IPS DF 4.7 (cell line): ENCODE data around the gene PCDH9.

Source experiments
- DNase-seq: peaks from one replicate; pipeline ENCODE4 v3.0.0-alpha.2; 2013; ENCODE audit warnings: low spot score; ENCODE audit errors: extremely low read depth

The PCDH9 gene

GRCh38 chr13:66974174-66974573 is 256.0 kb downstream of the PCDH9 start:
- no peak for DNase-seq

DNA sequence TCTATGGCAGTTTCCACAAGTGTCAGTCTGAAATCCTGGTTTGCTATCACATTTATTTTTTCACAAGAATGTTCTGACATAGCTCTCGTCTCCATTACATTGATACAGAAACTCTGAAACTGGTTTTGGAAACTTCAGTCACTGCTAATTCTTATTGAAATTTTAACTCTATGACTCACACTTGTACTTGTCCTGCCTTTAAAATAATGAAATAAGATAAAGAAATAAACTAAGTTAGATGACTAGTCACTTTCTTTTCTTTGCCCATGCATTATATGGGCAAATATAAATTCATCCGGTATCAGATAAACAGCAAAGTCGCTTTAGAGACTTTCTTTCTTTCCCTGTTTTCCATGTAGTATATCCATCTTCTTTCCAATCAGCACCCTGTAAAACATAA is 257.5 kb downstream of the PCDH9 start:
- no peak for DNase-seq

DNA sequence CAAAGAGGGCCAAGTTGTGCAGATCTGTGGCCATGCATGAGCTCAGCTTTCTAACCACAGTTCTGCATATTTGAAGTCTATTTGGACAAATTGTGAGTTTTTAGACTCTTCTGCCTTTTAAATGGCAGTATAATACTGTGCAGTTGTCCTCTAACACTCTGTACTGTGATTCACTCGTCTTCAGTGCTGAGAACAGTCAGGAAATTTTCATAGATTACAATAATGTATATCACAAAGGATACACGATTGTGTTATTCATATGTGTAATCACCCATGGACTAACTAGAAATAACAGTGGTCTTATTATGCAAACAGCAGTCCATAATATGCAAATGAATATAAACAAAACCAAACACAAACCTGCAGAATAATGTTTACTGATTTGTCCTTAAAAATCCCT is 259.1 kb downstream of the PCDH9 start:
- DNase-seq: no peak

GRCh38 chr13:66969291-66969690 is 260.8 kb downstream of the PCDH9 start:
- no peak for DNase-seq

DNA sequence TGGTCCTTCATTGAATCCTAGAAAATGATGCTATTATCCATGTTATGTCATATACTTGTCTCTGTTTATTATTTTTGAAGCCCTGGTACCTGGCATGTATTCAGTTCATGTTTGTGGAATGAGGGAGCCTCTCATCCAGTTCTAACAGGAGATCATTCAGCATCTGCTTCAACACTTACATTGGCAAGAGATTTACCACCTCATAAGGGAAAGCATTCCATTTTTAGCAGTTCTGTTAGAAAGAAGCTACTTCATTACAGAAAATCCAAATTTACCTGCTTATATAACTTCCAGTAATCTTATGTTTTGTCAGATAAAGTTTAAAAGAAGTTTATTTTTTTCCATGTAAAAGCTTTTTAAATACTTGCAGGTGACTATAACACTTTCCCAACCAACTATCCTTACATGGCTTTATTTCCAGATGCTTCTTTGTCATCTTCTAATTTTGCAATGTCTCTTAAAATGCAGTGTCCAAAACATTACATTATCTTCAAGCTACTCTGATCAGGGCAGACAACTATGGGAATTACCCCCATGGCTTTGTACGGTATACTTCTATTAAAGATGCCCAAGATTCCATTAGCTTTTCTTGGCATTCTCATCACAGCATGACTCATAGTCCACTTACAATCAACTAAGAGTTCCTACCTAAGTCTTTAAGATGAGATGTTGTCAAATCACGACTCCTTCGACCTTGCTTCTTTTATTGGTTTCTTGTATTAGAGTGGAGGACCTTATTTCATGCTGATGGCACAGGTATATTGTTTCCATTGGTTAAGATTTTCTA is 262.1 kb downstream of the PCDH9 start:
- no peak for DNase-seq

- DNase-seq: no peak
Observed at GRCh38 chr13:66965181-66965580, 265.0 kb downstream of the PCDH9 start.

- no peak for DNase-seq
Observed at GRCh38 chr13:66962953-66963352, 267.2 kb downstream of the PCDH9 start.

DNA sequence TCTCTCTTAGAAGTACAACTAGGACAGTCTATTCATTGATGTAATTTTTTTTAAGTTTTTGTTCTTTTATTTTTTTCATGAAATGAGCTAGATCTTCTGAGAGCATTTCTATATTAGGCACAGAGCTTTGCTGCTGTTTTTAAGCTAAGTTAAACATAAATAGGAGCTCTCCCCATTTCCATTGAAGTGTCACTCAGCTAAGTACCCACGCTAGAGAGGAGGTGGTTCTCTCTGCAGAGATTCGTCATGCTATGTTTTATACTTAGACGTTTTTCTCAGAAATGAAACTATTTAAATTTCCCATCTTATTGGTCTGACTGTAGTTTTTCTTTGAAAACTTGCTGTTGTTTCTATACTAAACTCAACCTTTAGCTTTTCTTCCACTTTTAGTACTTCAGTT is 271.5 kb downstream of the PCDH9 start:
- no peak for DNase-seq

GRCh38 chr13:66952507-66952906 is 277.6 kb downstream of the PCDH9 start:
- DNase-seq: no peak

GRCh38 chr13:66951426-66951825 is 278.7 kb downstream of the PCDH9 start:
- no peak for DNase-seq

GRCh38 chr13:66950666-66951065 is 279.5 kb downstream of the PCDH9 start:
- DNase-seq: no peak

- DNase-seq: no peak
Observed at GRCh38 chr13:66948910-66949309, 281.2 kb downstream of the PCDH9 start.

DNA sequence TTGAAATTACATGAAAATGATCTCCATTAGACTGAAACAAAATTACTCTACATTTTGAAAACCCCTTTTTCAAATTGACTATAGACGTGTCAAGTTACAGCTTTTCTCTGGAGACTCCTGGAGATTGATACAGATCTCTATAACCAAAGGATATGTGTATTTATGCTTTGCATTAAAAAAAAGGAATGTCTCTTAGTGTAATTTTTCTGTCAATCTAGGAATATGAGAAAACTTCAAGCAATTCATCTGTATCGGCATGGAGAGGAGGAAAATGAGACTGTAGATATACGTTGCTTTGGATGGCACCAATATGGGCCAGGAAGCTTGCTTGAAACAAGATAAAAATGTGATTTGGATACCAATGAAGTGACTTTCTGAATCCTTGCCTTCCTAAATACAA is 286.6 kb downstream of the PCDH9 start:
- DNase-seq: no peak

DNA sequence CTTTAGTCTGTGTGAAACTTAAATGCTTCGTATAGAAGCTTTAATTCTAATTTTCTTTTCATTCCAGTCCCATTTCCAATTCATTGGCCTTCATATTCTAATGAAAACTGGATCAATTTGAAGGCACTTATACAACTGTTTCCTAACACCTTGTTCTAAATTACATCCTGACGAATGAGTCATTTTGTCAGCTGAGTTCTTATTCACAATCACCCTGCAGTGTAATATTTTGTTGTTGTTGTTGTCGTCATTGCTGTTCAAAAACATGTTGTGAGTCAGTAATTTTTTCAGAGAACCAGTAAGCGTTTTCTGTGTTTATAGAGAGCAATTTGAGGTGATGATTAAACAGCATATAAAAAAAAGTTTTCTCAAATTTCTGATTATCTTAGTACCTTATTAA is 290.0 kb downstream of the PCDH9 start:
- DNase-seq: no peak

GRCh38 chr13:66937423-66937822 is 292.7 kb downstream of the PCDH9 start:
- DNase-seq: no peak

DNA sequence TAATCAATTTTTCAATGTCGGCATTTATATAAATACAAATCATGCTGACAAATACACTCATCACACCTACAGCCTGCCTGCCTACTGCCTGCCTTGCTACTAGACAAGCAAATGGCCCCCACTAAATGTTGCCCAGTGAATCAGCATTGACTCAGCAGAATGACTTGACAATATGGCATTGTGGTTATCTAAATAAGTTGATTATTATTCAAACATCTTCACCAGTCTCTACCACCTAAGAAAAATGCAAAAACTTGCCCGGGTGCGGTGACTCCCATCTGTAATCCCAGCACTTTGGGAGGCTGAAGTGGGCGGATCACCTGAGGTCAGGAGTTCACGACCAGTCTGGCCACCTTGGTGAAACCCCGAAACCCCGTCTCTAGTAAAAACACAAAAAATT is 296.1 kb downstream of the PCDH9 start:
- DNase-seq: no peak

- DNase-seq: no peak
Observed at GRCh38 chr13:66933527-66933926, 296.6 kb downstream of the PCDH9 start.

DNA sequence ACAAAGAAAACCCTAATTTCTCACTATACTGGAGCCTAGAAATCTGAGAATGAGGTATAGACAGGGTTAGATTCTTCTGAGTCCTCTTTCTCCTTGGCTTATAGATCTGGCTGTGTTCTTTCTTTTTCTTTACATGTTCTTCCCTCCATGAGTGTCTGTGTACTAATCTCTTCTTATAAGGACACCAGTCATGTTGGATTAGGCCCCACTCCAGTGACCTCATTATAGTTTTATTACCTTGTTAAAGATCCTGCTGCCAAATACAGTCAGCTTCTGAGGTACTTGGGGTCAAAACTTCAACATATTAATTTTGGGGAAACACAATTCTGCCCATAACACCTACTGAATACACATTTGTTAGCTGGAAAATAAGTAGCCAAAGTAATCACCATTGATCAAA is 302.6 kb downstream of the PCDH9 start:
- DNase-seq: no peak

DNA sequence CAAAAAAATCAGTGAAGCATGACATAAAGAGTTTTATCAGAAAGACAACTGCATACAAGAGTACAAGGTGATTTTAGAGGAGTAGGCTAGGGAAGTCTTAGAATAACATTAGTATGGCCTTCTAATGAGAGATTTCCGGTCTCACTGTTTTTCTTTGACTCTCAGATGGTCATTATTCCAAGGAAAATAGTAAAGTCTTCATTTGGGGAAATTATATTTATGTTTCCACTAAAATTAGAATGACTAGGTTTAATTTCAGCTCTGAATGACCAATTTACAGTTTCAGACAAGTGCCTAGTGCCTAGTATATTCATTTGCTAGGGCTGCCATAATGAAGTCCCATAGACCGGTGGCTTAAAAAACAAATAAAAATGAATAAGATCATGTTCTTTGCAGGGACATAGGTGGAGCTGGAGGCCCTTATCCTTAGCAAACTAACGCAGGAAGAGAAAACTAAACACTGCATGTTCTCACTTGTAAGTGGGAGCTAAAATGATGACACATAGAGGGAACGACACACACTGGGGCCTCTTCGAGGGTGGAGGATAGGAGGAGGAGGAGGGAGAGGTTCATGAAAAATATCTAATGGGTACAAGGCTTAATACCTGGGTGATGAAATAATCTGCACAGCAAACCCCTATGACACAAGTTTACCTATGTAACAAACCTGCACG is 303.1 kb downstream of the PCDH9 start:
- no peak for DNase-seq

DNA sequence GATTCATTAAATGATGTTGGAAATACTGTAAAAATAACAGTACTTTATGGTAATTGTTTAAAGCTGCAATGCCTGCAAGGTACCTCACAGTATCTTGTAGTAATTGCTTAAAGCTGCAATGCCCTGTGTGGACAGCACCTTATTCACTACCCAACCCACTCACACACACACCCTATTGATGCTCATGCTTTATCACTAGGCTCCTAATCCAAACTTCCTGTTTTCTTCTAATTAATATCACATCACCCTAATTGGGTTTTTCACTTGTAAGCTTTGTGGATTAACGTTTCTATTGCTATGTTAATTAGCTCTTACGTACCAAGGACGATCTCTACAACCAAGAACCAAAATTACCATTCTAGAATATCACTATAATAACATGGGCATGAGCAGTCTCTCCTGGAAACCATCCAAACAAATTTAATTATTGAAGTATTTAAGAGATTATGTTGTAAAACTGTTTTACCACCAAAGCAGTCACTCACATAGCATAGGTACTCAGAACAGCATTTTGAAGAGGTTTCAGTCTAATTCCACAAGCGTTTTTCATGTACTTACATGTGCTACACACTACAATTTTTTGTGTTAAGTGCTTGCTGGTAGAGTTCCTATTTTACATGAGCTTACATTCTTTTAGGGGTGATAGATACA is 303.8 kb downstream of the PCDH9 start:
- DNase-seq: no peak

DNA sequence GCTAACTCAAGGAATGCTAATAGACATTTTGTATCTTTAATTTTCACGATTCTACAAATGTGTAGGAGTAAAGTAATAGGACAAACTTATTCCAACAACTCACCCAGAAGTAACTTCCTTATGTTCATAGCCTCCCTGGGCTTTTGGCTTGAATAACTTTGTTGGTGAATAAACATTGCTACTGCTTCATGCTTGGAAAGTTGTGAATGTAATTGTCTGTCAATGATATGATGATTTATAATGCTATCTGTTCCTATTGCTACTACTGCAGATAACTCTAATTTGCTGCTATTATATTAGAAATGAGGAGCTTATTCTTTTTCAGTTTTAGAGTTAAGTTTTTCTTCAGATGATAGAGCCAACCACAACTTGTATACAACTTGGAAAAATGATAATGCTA is 307.7 kb downstream of the PCDH9 start:
- no peak for DNase-seq

DNA sequence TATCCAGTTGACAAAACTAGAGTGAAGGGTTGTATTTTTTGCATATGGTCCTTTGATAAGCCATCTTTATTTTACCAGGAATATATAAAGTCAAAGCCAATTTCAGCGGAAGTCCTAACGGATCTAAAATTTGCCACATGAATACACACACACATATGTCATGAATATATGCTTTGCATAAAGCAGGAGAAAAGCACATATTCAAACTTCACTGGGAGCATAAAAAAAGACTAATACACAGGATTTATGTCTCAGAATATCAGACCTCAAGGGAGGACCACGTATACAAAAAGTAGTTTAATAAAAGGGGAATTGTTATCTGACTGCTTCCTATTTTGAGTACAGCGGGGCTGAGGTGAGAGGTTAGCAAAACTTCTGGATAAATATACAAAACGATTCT is 308.7 kb downstream of the PCDH9 start:
- no peak for DNase-seq
